ENCODE results near the gene APBA2. TPM values are rescaled to one million over a fixed set of nuclear protein-coding genes. Genes with fewer than 3 reads are reported as not detected.

Gene APBA2
- total RNA-seq, 2 experiments from 2014 or later = 12.8 to 17.5 TPM

GRCh38 chr15:28880680-28881079, 5.1 kb upstream of the APBA2 start:
- Mint-ChIP-seq H3K4me1 (peaks cover 15% of the 10 kb centered on the region), H3K36me3 (ENCODE audit: low read depth) (no peaks in the 10 kb centered on the region), H3K27ac (no peak overlapping the region), H3K27me3 (no peaks in the 10 kb centered on the region), H3K9me3 (ENCODE audit: low read depth) (no peaks in the 10 kb centered on the region), H3K4me3 (no peak overlapping the region)
- intact Hi-C loops (cut with DNase I, micrococcal nuclease) = no loop called here
- ATAC-seq (no peak), DNase-seq (no peak)
- ChIA-PET POLR2A (no interaction called here), CTCF (no interaction called here)

- DNase-seq = no peak
- Mint-ChIP-seq H3K36me3 (ENCODE audit: low read depth) (no peaks in the 10 kb centered on the region), H3K27ac (no peak overlapping the region), H3K9me3 (ENCODE audit: low read depth) (no peaks in the 10 kb centered on the region), H3K27me3 (no peaks in the 10 kb centered on the region), H3K4me3 (no peak overlapping the region), H3K4me1 (peaks cover 12% of the 10 kb centered on the region)
- ChIA-PET POLR2A (no interaction called here), CTCF (no interaction called here)
- intact Hi-C loops (cut with DNase I, micrococcal nuclease) = no loop called here
- no peak for ATAC-seq
Observed at GRCh38 chr15:28881170-28881569, 4.6 kb upstream of the APBA2 start.

- intact Hi-C loops (cut with DNase I, micrococcal nuclease) = no loop called here
- H3K4me1 Mint-ChIP-seq = peaks cover 8% of the 10 kb centered on the region
- H3K4me3 Mint-ChIP-seq = no peak overlapping the region
- DNase-seq (no peak), ATAC-seq (no peak)
- no peaks in the 10 kb centered on the region for H3K9me3 Mint-ChIP-seq (ENCODE audit: low read depth)
- no peak overlapping the region for H3K27ac Mint-ChIP-seq
- H3K36me3 Mint-ChIP-seq (ENCODE audit: low read depth) = no peaks in the 10 kb centered on the region
- POLR2A ChIA-PET = no interaction called here
- H3K27me3 Mint-ChIP-seq = no peaks in the 10 kb centered on the region
- CTCF ChIA-PET = no interaction called here
Observed at GRCh38 chr15:28881600-28881999, 4.2 kb upstream of the APBA2 start.

- Mint-ChIP-seq H3K27me3 (no peaks in the 10 kb centered on the region), H3K27ac (no peak overlapping the region), H3K36me3 (ENCODE audit: low read depth) (no peaks in the 10 kb centered on the region), H3K4me3 (peak overlapping the region; percentile 71), H3K4me1 (peaks cover 28% of the 10 kb centered on the region), H3K9me3 (ENCODE audit: low read depth) (no peaks in the 10 kb centered on the region)
- DNase-seq (no peak), ATAC-seq (no peak)
- POLR2A ChIA-PET = no interaction called here
- intact Hi-C loops (cut with DNase I, micrococcal nuclease) = no loop called here
- CTCF ChIA-PET = interaction anchor here (0.5 to 0.7 kb wide), 3 partner anchors 35 to 320 kb away, joined by 3 to 4 read pairs (median 3); no protein-coding TSS in a partner anchor
Observed at GRCh38 chr15:28884151-28884940, 1.4 kb upstream of the APBA2 start.

- POLR2A ChIA-PET = no interaction called here
- intact Hi-C loops (cut with DNase I, micrococcal nuclease) = loop anchor here (5.0 kb wide), 5 partner anchors 37 to 202 kb away; no protein-coding TSS in a partner anchor
- H3K36me3 Mint-ChIP-seq (ENCODE audit: low read depth) = no peaks in the 10 kb centered on the region
- peaks cover 37% of the 10 kb centered on the region for H3K4me1 Mint-ChIP-seq
- H3K27ac Mint-ChIP-seq = no peak overlapping the region
- H3K9me3 Mint-ChIP-seq (ENCODE audit: low read depth) = no peaks in the 10 kb centered on the region
- ATAC-seq (no peak), DNase-seq (no peak)
- H3K27me3 Mint-ChIP-seq = no peaks in the 10 kb centered on the region
- CTCF ChIA-PET = interaction anchor here (0.5 to 1.6 kb wide), 5 partner anchors 14 to 320 kb away, joined by 3 to 4 read pairs (median 4); no protein-coding TSS in a partner anchor
- H3K4me3 Mint-ChIP-seq = peak overlapping the region; percentile 71
Observed at GRCh38 chr15:28885128-28885629, 595 bp upstream of the APBA2 start.

GRCh38 chr15:28886431-28887338, 911 bp downstream of the APBA2 start:
- CTCF ChIA-PET = interaction anchor here (1.5 to 1.6 kb wide), 3 partner anchors 31 to 48 kb away, joined by 3 to 4 read pairs (median 3); no protein-coding TSS in a partner anchor
- no peak for ATAC-seq
- H3K36me3 Mint-ChIP-seq (ENCODE audit: low read depth) = no peaks in the 10 kb centered on the region

GRCh38 chr15:28887339-28888174, 1.8 kb downstream of the APBA2 start:
- ATAC-seq (no peak), DNase-seq (no peak)
- POLR2A ChIA-PET = no interaction called here
- Mint-ChIP-seq H3K36me3 (ENCODE audit: low read depth) (no peaks in the 10 kb centered on the region), H3K9me3 (ENCODE audit: low read depth) (no peaks in the 10 kb centered on the region), H3K4me1 (peaks cover 52% of the 10 kb centered on the region), H3K4me3 (peak overlapping the region; percentile 71), H3K27me3 (no peaks in the 10 kb centered on the region), H3K27ac (peak overlapping the region; percentile 75)
- intact Hi-C loops (cut with DNase I, micrococcal nuclease) = loop anchor here (2.0 to 5.0 kb wide), 6 partner anchors 35 to 200 kb away; no protein-coding TSS in a partner anchor
- CTCF ChIA-PET = interaction anchor here (0.7 to 1.6 kb wide), 6 partner anchors 9 to 107 kb away, joined by 3 to 5 read pairs (median 4); no protein-coding TSS in a partner anchor

More at GRCh38 chr15:28886431-28887338, 911 bp downstream of the APBA2 start:
- peak; percentile 48 for DNase-seq
- intact Hi-C loops (cut with DNase I, micrococcal nuclease) = loop anchor here (2.0 to 5.0 kb wide), 6 partner anchors 36 to 201 kb away; no protein-coding TSS in a partner anchor
- H3K27ac Mint-ChIP-seq = peak overlapping the region; percentile 75
- H3K4me1 Mint-ChIP-seq = peaks cover 52% of the 10 kb centered on the region
- peak overlapping the region; percentile 71 for H3K4me3 Mint-ChIP-seq
- no peaks in the 10 kb centered on the region for H3K9me3 Mint-ChIP-seq (ENCODE audit: low read depth)
- no peaks in the 10 kb centered on the region for H3K27me3 Mint-ChIP-seq
- POLR2A ChIA-PET = no interaction called here

- H3K36me3 Mint-ChIP-seq (ENCODE audit: low read depth) = no peaks in the 10 kb centered on the region
- POLR2A ChIA-PET = no interaction called here
- H3K4me1 Mint-ChIP-seq = peaks cover 60% of the 10 kb centered on the region
- peak overlapping the region; percentile 32 for H3K27ac Mint-ChIP-seq
- H3K9me3 Mint-ChIP-seq (ENCODE audit: low read depth) = no peaks in the 10 kb centered on the region
- H3K4me3 Mint-ChIP-seq = no peak overlapping the region
- no peak for ATAC-seq
- CTCF ChIA-PET = interaction anchor here (0.7 to 1.6 kb wide), 5 partner anchors 10 to 106 kb away, joined by 3 to 5 read pairs (median 5); no protein-coding TSS in a partner anchor
- no peak for DNase-seq
- no peaks in the 10 kb centered on the region for H3K27me3 Mint-ChIP-seq
- intact Hi-C loops (cut with DNase I, micrococcal nuclease) = loop anchor here (5.0 kb wide), 5 partner anchors 34 to 199 kb away; no protein-coding TSS in a partner anchor
Observed at GRCh38 chr15:28888302-28888894, 2.6 kb downstream of the APBA2 start.

GRCh38 chr15:28888900-28889299, 3.1 kb downstream of the APBA2 start:
- no peak overlapping the region for H3K4me3 Mint-ChIP-seq
- H3K4me1 Mint-ChIP-seq = peaks cover 61% of the 10 kb centered on the region
- no peaks in the 10 kb centered on the region for H3K36me3 Mint-ChIP-seq (ENCODE audit: low read depth)
- peak overlapping the region; percentile 32 for H3K27ac Mint-ChIP-seq
- H3K9me3 Mint-ChIP-seq (ENCODE audit: low read depth) = no peaks in the 10 kb centered on the region
- ATAC-seq = no peak
- no peaks in the 10 kb centered on the region for H3K27me3 Mint-ChIP-seq
- no peak for DNase-seq
- intact Hi-C loops (cut with DNase I, micrococcal nuclease) = loop anchor here (5.0 kb wide), 5 partner anchors 33 to 198 kb away; no protein-coding TSS in a partner anchor
- CTCF ChIA-PET = interaction anchor here (1.6 to 3.0 kb wide), 2 partner anchors 10 to 14 kb away, joined by 5 to 10 read pairs; no protein-coding TSS in a partner anchor
- POLR2A ChIA-PET = no interaction called here

- Mint-ChIP-seq H3K27ac (no peak overlapping the region), H3K9me3 (ENCODE audit: low read depth) (no peaks in the 10 kb centered on the region), H3K4me1 (peaks cover 62% of the 10 kb centered on the region), H3K27me3 (no peaks in the 10 kb centered on the region), H3K4me3 (no peak overlapping the region), H3K36me3 (ENCODE audit: low read depth) (no peaks in the 10 kb centered on the region)
- intact Hi-C loops (cut with DNase I, micrococcal nuclease) = loop anchor here (5.0 kb wide), 5 partner anchors 33 to 198 kb away; no protein-coding TSS in a partner anchor
- no peak for DNase-seq
- ATAC-seq = no peak
- ChIA-PET POLR2A (no interaction called here), CTCF (interaction anchor here (3.0 kb wide), 1 partner anchor 14 kb away, joined by 10 read pairs; no protein-coding TSS in a partner anchor)
Observed at GRCh38 chr15:28889346-28889745, 3.6 kb downstream of the APBA2 start.
